Kidney (tissue), 22 donors: ENCODE measurements around the gene C21orf91. TPM values are rescaled to one million over a fixed set of nuclear protein-coding genes. Genes with fewer than 3 reads are reported as not detected.

Source experiments
- DNase-seq, 5 donors: peaks; one replicate each; pipeline ENCODE4 v3.0.0-alpha.2; 2013 to 2020
- FAIRE-seq: peaks from 2 replicates; lab custom pipeline; 2012; peaks lifted over from hg19 to GRCh38; lab: Jason Lieb, UNC
- H3K27ac ChIP-seq, 2 donors: one replicate each; pipeline ENCODE4 v1.7.0; 2013; ENCODE audit warnings: low read depth in 2 of 2, low read length in 2 of 2, inconsistent platforms in 1 of 2
- H3K27me3 ChIP-seq: one replicate; pipeline ENCODE4 v1.7.1; 2013; ENCODE audit warnings: low read length, inconsistent platforms; ENCODE audit not compliant: control insufficient read depth, insufficient read depth
- H3K36me3 ChIP-seq, 3 donors: one replicate each; pipeline versions ENCODE4 v1.7.0 to v1.7.1; 2013; ENCODE audit warnings: low read length in 3 of 3, control low read depth in 1 of 3, inconsistent platforms in 1 of 3; ENCODE audit not compliant: insufficient read depth in 3 of 3, control insufficient read depth in 2 of 3
- H3K4me1 ChIP-seq, 3 donors: one replicate each; pipeline versions ENCODE4 v1.7.0 to v1.7.1; 2013; ENCODE audit warnings: low read length in 3 of 3, inconsistent platforms in 1 of 3, low read depth in 1 of 3; ENCODE audit not compliant: control insufficient read depth in 2 of 3, insufficient read depth in 2 of 3
- H3K4me3 ChIP-seq, 3 donors: one replicate each; pipeline versions ENCODE4 v1.7.0 to v1.8.1; 2013; ENCODE audit warnings: low read length in 3 of 3, control low read depth in 1 of 3, inconsistent platforms in 1 of 3
- H3K9ac ChIP-seq, 3 donors: one replicate each; pipeline versions ENCODE4 v1.7.0 to v1.7.1; 2013; ENCODE audit warnings: low read length in 3 of 3, control low read depth in 1 of 3, inconsistent platforms in 1 of 3
- H3K9me3 ChIP-seq, 3 donors: one replicate each; pipeline versions ENCODE4 v1.7.0 to v1.7.1; 2013; ENCODE audit warnings: low read length in 3 of 3, control low read depth in 1 of 3, inconsistent platforms in 1 of 3; ENCODE audit not compliant: control insufficient read depth in 2 of 3, insufficient read depth in 1 of 3
- intact Hi-C: fragments of 100-400 bp; cut with DNase I; formaldehyde crosslinking; loops from one replicate; pipeline ENCODE4 v1.11.1; 2022
- long read RNA-seq, 10 donors: library from polyadenylated mRNA in 1 of 10; unstranded in 1 of 10; transcript quantifications; one replicate each; pipeline ENCODE4 v2.0.0 and lab custom pipeline, GENCODE V29; 2021 to 2026
- polyA plus RNA-seq: library from polyadenylated mRNA; stranded (reverse); fragments of 350-450 nt; fragmentation: Illumina TruSeq; extraction: RNeasy Lipid Tissue Mini Kit (QIAGEN cat#74804); gene quantifications from one replicate; pipeline ENCODE4 v1.2.3, GENCODE V29; 2014; ENCODE audit warnings: low read depth, low replicate concordance; ENCODE audit not compliant: insufficient read depth
- total RNA-seq: library from RNA; stranded (reverse); fragmentation: NEBNext Ultra II Directional; extraction: Animal tissue kit (Norgen Biotek cat#: 25700); gene quantifications from one replicate; pipeline ENCODE4 v1.2.1, GENCODE V29; 2021
- TF ChIP-seq, protein P1 (sequence below): IDR thresholded peaks from 3 replicates; pipeline ENCODE4 v1.5.1; 2012; ENCODE audit warnings: mild to moderate bottlenecking, moderate library complexity, borderline replicate concordance; ENCODE audit not compliant: insufficient read depth; ENCODE audit errors: extremely low read depth
- donor health status: control.
- donor health status: control.
- donor health status: control.
- donor health status: control.
- donor health status: control.
- donor health status: DM: yes; HTN: yes; CAD: no.
- donor health status: Normal renal cell carcinoma (clear cell type).

The C21orf91 gene
- 20.4 TPM for total RNA-seq
- polyA plus RNA-seq: 2.5 TPM
- long read RNA-seq, donor 1, full-length matches to known transcripts: 1 of 1 reads
- long read RNA-seq, donor 1, partial matches to known transcripts: 0 of 1 reads
- long read RNA-seq, donor 1, other reads (novel, unspliced or antisense): 0 of 1 reads
- long read RNA-seq, donor 2, full-length matches to known transcripts: 3 of 8 reads
- long read RNA-seq, donor 2, partial matches to known transcripts: 5 of 8 reads
- long read RNA-seq, donor 2, other reads (novel, unspliced or antisense): 0 of 8 reads
- long read RNA-seq, donor 3, partial matches to known transcripts: 10 of 10 reads
- long read RNA-seq, donor 3, other reads (novel, unspliced or antisense): 0 of 10 reads
- long read RNA-seq, donor 4, full-length matches to known transcripts: 6 of 6 reads
- long read RNA-seq, donor 4, partial matches to known transcripts: 0 of 6 reads
- long read RNA-seq, donor 4, other reads (novel, unspliced or antisense): 0 of 6 reads
- long read RNA-seq, donor 5: 0 reads
- long read RNA-seq, donor 6, full-length matches to known transcripts: 5 of 12 reads
- long read RNA-seq, donor 6, partial matches to known transcripts: 7 of 12 reads
- long read RNA-seq, donor 6, other reads (novel, unspliced or antisense): 0 of 12 reads
- long read RNA-seq, donor 7, full-length matches to known transcripts: 2 of 9 reads
- long read RNA-seq, donor 7, partial matches to known transcripts: 4 of 9 reads
- long read RNA-seq, donor 7, other reads (novel, unspliced or antisense): 3 of 9 reads
- long read RNA-seq, donor 8, full-length matches to known transcripts: 4 of 14 reads
- long read RNA-seq, donor 8, partial matches to known transcripts: 10 of 14 reads
- long read RNA-seq, donor 8, other reads (novel, unspliced or antisense): 0 of 14 reads
- long read RNA-seq, donor 9: 0 reads
- long read RNA-seq, donor 10, full-length matches to known transcripts: 2 of 10 reads
- long read RNA-seq, donor 10, partial matches to known transcripts: 8 of 10 reads
- long read RNA-seq, donor 10, other reads (novel, unspliced or antisense): 0 of 10 reads

DNA sequence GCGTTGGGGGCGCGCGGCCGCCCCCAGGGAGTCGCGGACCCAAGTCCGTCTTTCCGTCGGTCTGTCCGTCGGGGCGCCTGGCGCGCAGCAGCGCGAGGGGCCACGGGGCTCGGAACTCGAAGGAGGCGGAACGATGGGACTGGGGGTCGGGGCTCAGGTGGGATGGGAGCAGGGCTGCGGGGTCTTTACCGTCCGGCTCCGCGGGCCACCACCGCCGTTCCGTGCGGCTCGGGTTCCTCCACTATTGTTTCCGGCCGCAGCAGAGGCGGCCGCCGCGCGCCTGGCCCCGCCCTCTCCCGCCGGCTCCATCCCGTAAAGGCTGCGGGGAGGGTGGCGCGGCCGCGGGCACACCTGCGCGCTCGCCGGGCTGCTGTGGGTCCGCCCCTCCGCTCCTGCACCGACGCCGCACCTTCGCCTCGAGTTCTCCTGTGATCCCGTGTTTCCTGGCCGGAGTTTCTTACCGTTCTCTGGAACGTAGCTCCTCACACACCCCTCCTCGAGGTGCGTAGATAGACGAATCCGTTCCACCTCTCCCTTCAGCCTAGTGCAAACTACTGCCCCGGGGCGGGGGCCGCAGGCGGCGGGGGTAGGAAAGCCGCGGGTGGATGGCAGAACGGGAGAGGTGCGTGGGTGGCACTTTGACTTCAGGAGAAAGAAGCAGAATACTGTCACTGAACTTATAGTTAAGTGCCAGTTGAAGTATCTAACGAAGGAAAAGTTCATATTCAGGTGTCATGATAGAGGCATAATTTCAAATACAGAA lies at the start of gene C21orf91:
Gene C21orf91 (minus strand): TSS at position 243 of the 763 bp plus-strand sequence. CDS start 1,038 bp downstream, outside the sequence.
- Histone ChIP-seq H3K27ac (peak within 1 kb of the TSS; percentile 93 to 95), H3K27me3 (no peaks in the 10 kb centered on the region), H3K9ac (peak within 1 kb of the TSS; percentile 35 to 77 (median 75)), H3K4me3 (peak within 1 kb of the TSS; percentile 81 to 91 (median 90)), H3K36me3 (peaks cover 0 to 5% (median 0%) of the 10 kb centered on the region in 3 donors), H3K9me3 (no peaks in the 10 kb centered on the region), H3K4me1 (peaks cover 0 to 4% (median 3%) of the 10 kb centered on the region in 3 donors)
- TF ChIP-seq, protein P1, sequence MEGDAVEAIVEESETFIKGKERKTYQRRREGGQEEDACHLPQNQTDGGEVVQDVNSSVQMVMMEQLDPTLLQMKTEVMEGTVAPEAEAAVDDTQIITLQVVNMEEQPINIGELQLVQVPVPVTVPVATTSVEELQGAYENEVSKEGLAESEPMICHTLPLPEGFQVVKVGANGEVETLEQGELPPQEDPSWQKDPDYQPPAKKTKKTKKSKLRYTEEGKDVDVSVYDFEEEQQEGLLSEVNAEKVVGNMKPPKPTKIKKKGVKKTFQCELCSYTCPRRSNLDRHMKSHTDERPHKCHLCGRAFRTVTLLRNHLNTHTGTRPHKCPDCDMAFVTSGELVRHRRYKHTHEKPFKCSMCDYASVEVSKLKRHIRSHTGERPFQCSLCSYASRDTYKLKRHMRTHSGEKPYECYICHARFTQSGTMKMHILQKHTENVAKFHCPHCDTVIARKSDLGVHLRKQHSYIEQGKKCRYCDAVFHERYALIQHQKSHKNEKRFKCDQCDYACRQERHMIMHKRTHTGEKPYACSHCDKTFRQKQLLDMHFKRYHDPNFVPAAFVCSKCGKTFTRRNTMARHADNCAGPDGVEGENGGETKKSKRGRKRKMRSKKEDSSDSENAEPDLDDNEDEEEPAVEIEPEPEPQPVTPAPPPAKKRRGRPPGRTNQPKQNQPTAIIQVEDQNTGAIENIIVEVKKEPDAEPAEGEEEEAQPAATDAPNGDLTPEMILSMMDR: no peak
- DNase-seq (peak; percentile 91 to 96 (median 95)), FAIRE-seq (no peak)
- intact Hi-C loops: no loop called here

GRCh38 chr21:17866590-17866989 lies 47.4 kb upstream of the C21orf91 start:
- no peaks in the 10 kb centered on the region for H3K27me3 ChIP-seq
- no peak overlapping the region for H3K27ac ChIP-seq
- H3K9ac ChIP-seq: no peak overlapping the region
- intact Hi-C loops: no loop called here
- no peak for DNase-seq
- no peaks in the 10 kb centered on the region for H3K4me1 ChIP-seq
- no peaks in the 10 kb centered on the region for H3K36me3 ChIP-seq
- TF ChIP-seq, protein P1: no peak
- no peak for FAIRE-seq
- H3K4me3 ChIP-seq: no peak overlapping the region
- no peaks in the 10 kb centered on the region for H3K9me3 ChIP-seq

DNA sequence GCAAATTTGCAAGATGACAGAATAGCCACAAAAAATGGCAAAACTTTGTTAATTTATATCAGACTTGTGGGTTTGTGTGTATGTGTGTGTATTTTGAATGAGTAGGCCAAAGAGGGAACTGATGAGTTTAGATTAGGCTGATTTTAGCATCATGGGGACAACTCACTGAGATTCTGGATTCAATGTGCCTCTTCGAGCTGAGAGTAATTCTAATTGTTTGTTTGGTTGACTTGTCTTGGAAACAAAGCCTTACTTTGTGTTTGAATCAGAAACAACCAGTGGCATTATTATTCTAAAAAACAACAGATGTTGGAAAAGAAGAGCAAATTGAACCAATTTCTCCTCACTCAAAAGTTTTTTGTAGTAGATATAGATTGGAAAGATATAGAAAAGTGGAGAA lies 40.5 kb upstream of the C21orf91 start:
- Histone ChIP-seq H3K9me3 (no peaks in the 10 kb centered on the region), H3K4me3 (no peak overlapping the region), H3K4me1 (no peaks in the 10 kb centered on the region), H3K27me3 (no peaks in the 10 kb centered on the region), H3K9ac (no peak overlapping the region), H3K36me3 (no peaks in the 10 kb centered on the region), H3K27ac (no peak overlapping the region)
- intact Hi-C loops: no loop called here
- DNase-seq: no peak
- TF ChIP-seq, protein P1: no peak
- no peak for FAIRE-seq
